OCI-LY3 (cell line): ENCODE data around the gene IL1RL2.

Experiments
- CTCF ChIP-seq: fragments of 200-600, 300-600 bp; sonication (generic); IDR thresholded peaks from 2 replicates; pipeline ENCODE4 v1.5.1; 2014; ENCODE audit warnings: antibody characterized with exemption, low read length, low read depth
- EZH2phosphoT487 ChIP-seq: fragments of 200-600 bp; shearing (Covaris generic); IDR thresholded peaks from 2 replicates; pipeline ENCODE4 v1.6.1; 2018; ENCODE audit warnings: antibody characterized with exemption, mixed run types, low read depth

GRCh38 chr2:102184018-102184417 is 2.8 kb upstream of the IL1RL2 start:
- TF ChIP-seq CTCF (no peak), EZH2phosphoT487 (no peak)
